Dermis blood vessel endothelial cell (primary cell): ENCODE data around the gene GNG7. TPM values are rescaled to one million over a fixed set of nuclear protein-coding genes. Genes with fewer than 3 reads are reported as not detected.

ENCODE experiments used
- DNase-seq: peaks from one replicate; pipeline ENCODE4 v3.0.0; 2010
- total RNA-seq: library from RNA; depleted of rRNA; stranded (reverse); fragments of >200 nt; gene quantifications from 2 replicates; pipeline ENCODE4 v1.2.3, GENCODE V29; 2014

The GNG7 gene
- total RNA-seq, 1 donor from 2014 or later: 1.0 TPM

DNA sequence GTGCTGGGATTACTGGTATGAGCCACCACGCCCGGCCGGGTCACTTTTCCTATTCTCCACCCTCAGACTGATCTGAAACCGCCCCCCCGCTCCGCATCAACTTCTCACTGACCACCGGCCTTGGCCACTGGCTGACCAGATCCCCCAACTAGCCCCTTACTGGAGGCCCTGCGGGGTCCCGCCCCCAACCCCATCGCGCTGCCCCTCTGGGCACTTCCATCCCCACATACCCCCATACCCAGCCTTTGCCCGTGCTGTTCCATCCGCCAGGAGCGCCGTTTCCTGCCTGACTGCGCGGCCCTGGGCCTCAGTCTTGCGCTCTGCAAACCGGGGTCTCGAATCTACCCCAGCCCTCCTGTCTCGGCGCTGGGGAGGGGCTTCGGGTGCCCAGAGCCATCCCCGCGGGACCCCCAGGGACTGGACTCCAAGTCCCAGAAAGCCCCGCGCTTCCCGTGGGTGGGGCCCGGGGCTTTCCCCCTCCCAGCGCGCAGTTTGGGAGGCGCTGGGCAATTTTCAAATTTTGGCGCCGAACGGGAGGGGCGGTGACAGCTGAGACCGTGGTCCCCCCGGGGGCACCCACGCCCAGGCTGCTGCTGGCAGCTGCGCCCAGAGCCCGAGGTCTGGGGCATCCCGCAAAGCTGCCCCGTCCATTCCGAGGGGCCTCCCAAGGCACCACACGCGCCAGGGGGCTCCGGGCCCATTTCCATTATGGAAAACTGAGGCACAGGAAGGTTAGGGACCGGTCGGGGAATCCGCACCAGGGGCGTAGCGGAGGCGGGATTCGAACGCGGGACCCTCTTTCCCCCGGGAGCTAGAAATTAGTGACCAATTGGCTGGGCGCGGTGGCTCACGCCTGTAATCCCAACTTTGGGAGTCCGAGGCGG lies 240.5 kb downstream of the GNG7 start:
- DNase-seq: peak; percentile 80

Other genes starting within 250 kb of the GNG7 start
- 57.3 and 179 TPM in 2 replicates for gene LMNB2, start 245.7 kb downstream of the GNG7 start, total RNA-seq
- 53.4 and 114 TPM in 2 replicates for gene GADD45B, start 226.6 kb downstream of the GNG7 start, total RNA-seq
- 0.23 and 0.51 TPM in 2 replicates for gene DIRAS1, start 18.7 kb upstream of the GNG7 start, total RNA-seq
- 24.5 and 26.6 TPM in 2 replicates for gene SLC39A3, start 37.3 kb upstream of the GNG7 start, total RNA-seq
- 45.4 and 65.4 TPM in 2 replicates for gene SGTA, start 80.6 kb upstream of the GNG7 start, total RNA-seq
- 51.7 and 160 TPM in 2 replicates for gene THOP1, start 82.8 kb upstream of the GNG7 start, total RNA-seq
- 3.1 and 4.9 TPM in 2 replicates for gene ZNF554, start 117.2 kb upstream of the GNG7 start, total RNA-seq
- gene ZNF555, start 138.8 kb upstream of the GNG7 start, total RNA-seq: 7.9 and 9.7 TPM in 2 replicates
- gene ZNF556, start 164.6 kb upstream of the GNG7 start, total RNA-seq: under 0.01 TPM in 1 of 2 replicates, not detected in the other
- 5.1 and 6.3 TPM in 2 replicates for gene ZNF57, start 198.2 kb upstream of the GNG7 start, total RNA-seq
- gene ZNF77, start 242.3 kb upstream of the GNG7 start, total RNA-seq: 6.4 and 7.8 TPM in 2 replicates